Fibroblast of lung (primary cell): ENCODE measurements around the gene NR4A1. TPM values are rescaled to one million over a fixed set of nuclear protein-coding genes. Genes with fewer than 3 reads are reported as not detected.

Experiments
- DNase-seq, 2 donors: peaks; one replicate each; pipeline versions ENCODE4 v3.0.0 to v3.0.0-alpha.2; 2010; ENCODE audit warnings: low read depth in 2 of 2
- H2AFZ ChIP-seq: 2 replicates; pipeline ENCODE4 v1.5.1; 2012; ENCODE audit warnings: low read length, control low read depth, inconsistent platforms
- H3K27ac ChIP-seq: 2 replicates; pipeline ENCODE4 v1.5.1; 2011; ENCODE audit warnings: low read length, control low read depth; ENCODE audit not compliant: insufficient read depth
- H3K27me3 ChIP-seq: 2 replicates; pipeline ENCODE4 v1.5.1; 2011; ENCODE audit warnings: mild to moderate bottlenecking, low read length; ENCODE audit not compliant: control insufficient read depth, insufficient read depth
- H3K36me3 ChIP-seq: 2 replicates; pipeline ENCODE4 v1.5.1; 2011; ENCODE audit warnings: low read length; ENCODE audit not compliant: control insufficient read depth, insufficient read depth
- H3K4me1 ChIP-seq: 2 replicates; pipeline ENCODE4 v1.5.1; 2011; ENCODE audit warnings: low read length; ENCODE audit not compliant: control insufficient read depth, insufficient read depth; ENCODE audit errors: extremely low read depth
- H3K4me2 ChIP-seq: 2 replicates; pipeline ENCODE4 v1.5.1; 2011; ENCODE audit warnings: low read length, control low read depth; ENCODE audit not compliant: insufficient read depth; ENCODE audit errors: extremely low read depth
- H3K4me3 ChIP-seq, 4 experiments: fragments of 200-600 bp in 1 of 4; sonication (generic) in 1 of 4; replicated peaks in 1 of 4; 2 replicates each; pipeline ENCODE4 v1.5.1; 2011 to 2016; ENCODE audit warnings: low read length in 4 of 4, low read depth in 3 of 4, mild to moderate bottlenecking in 3 of 4, control low read depth in 2 of 4, inconsistent platforms in 1 of 4, mixed read lengths in 1 of 4; ENCODE audit not compliant: insufficient read depth in 1 of 4; ENCODE audit errors: control extremely low read depth in 1 of 4
- H3K79me2 ChIP-seq: 2 replicates; pipeline ENCODE4 v1.5.1; 2012; ENCODE audit warnings: mild to moderate bottlenecking, low read length, inconsistent platforms; ENCODE audit not compliant: control insufficient read depth, insufficient read depth
- H3K9ac ChIP-seq: 2 replicates; pipeline ENCODE4 v1.5.1; 2011; ENCODE audit warnings: mild to moderate bottlenecking, low read length, control low read depth; ENCODE audit not compliant: insufficient read depth
- H3K9me3 ChIP-seq: 2 replicates; pipeline ENCODE4 v1.5.1; 2012; ENCODE audit warnings: low read depth, low read length; ENCODE audit not compliant: control insufficient read depth, insufficient read depth
- H4K20me1 ChIP-seq: 2 replicates; pipeline ENCODE4 v1.5.1; 2011; ENCODE audit warnings: low read length; ENCODE audit not compliant: control insufficient read depth, insufficient read depth; ENCODE audit errors: extremely low read depth
- EZH2 ChIP-seq: IDR thresholded peaks from 2 replicates; pipeline ENCODE4 v1.5.1; 2012; ENCODE audit warnings: low read length, control low read depth, mild to moderate bottlenecking; ENCODE audit errors: missing control alignments
- polyA plus RNA-seq, 2 donors: library from polyadenylated mRNA; depleted of rRNA in 1 of 2; stranded (reverse) in 1 of 2; unstranded in 1 of 2; fragments of >200 nt; gene quantifications; 2 replicates each; pipeline ENCODE4 v1.2.1, GENCODE V29; 2011 to 2012; ENCODE audit warnings: missing spikeins in 1 of 2
- total RNA-seq: library from RNA; depleted of rRNA; stranded (reverse); fragments of >200 nt; gene quantifications from 2 replicates; pipeline ENCODE4 v1.2.1, GENCODE V29; 2014
- TF ChIP-seq, protein P1 (sequence below), 2 donors: IDR thresholded peaks in 1 of 2; conservative IDR thresholded peaks in 1 of 2; 1 replicate in 1 of 2; 2 replicates in 1 of 2; pipeline ENCODE4 v1.5.1; 2011 to 2012; ENCODE audit warnings: low read length in 2 of 2, control low read depth in 1 of 2, inconsistent platforms in 1 of 2, low read depth in 1 of 2, mild to moderate bottlenecking in 1 of 2

NR4A1 gene
- total and polyA plus RNA-seq, 2 donors (not counting 1 experiment from before 2014, with no cell fraction given): 3.8 to 4.1 TPM

DNA sequence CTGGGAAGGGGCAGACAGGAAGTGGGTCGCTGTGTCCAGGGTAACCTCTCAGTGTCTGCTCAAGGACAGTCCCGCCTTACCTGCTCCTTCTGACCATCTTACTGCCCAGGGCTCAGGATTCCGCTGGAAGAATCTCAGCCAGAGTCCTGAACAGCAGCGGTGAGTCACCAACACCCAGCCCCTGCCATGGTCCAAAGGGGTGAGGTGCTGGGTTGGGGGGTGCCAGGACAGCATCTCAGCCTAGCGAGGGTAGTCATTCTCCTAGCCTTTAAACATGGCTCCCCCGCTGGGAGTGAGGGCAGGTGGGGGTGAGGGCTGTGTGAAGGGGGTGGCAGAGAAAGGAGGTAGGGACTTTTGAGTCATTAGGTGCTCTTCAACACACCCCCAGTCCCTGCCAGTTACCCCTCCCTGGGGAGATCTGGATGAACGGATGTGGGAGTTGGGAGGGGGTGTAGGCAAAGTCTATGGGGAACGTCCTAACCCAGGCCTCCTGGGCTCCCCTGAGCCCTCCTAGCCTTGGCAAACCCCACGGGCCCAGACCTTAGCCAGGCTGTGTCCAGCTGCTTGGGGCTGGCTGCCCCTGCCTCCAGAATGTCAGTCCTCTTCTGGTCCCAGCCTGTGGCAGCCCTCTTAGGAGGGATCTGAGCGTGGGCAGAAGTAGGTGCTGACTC, 42.0 kb upstream of the NR4A1 start:
- H2AFZ ChIP-seq: no peak overlapping the region
- no peak overlapping the region for H3K4me2 ChIP-seq
- no peaks in the 10 kb centered on the region for H3K9me3 ChIP-seq
- DNase-seq: no peak
- no peaks in the 10 kb centered on the region for H3K36me3 ChIP-seq
- peak overlapping the region in 1 of 4 experiments; percentile 80 for H3K4me3 ChIP-seq
- H4K20me1 ChIP-seq: no peaks in the 10 kb centered on the region
- H3K79me2 ChIP-seq: no peaks in the 10 kb centered on the region
- no peak overlapping the region for H3K9ac ChIP-seq
- peaks cover 7% of the 10 kb centered on the region for H3K4me1 ChIP-seq
- no peak overlapping the region for H3K27ac ChIP-seq
- H3K27me3 ChIP-seq: peaks cover 16% of the 10 kb centered on the region
- TF ChIP-seq, protein P1, sequence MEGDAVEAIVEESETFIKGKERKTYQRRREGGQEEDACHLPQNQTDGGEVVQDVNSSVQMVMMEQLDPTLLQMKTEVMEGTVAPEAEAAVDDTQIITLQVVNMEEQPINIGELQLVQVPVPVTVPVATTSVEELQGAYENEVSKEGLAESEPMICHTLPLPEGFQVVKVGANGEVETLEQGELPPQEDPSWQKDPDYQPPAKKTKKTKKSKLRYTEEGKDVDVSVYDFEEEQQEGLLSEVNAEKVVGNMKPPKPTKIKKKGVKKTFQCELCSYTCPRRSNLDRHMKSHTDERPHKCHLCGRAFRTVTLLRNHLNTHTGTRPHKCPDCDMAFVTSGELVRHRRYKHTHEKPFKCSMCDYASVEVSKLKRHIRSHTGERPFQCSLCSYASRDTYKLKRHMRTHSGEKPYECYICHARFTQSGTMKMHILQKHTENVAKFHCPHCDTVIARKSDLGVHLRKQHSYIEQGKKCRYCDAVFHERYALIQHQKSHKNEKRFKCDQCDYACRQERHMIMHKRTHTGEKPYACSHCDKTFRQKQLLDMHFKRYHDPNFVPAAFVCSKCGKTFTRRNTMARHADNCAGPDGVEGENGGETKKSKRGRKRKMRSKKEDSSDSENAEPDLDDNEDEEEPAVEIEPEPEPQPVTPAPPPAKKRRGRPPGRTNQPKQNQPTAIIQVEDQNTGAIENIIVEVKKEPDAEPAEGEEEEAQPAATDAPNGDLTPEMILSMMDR (conservative IDR thresholded peaks at IDR 0.05 in 1 of 2, IDR thresholded peaks at IDR 0.05 in 1 of 2; ENCODE audit: low read depth in 1 of 2, low read length in 2 of 2): no peak
- TF ChIP-seq EZH2: no peak

DNA sequence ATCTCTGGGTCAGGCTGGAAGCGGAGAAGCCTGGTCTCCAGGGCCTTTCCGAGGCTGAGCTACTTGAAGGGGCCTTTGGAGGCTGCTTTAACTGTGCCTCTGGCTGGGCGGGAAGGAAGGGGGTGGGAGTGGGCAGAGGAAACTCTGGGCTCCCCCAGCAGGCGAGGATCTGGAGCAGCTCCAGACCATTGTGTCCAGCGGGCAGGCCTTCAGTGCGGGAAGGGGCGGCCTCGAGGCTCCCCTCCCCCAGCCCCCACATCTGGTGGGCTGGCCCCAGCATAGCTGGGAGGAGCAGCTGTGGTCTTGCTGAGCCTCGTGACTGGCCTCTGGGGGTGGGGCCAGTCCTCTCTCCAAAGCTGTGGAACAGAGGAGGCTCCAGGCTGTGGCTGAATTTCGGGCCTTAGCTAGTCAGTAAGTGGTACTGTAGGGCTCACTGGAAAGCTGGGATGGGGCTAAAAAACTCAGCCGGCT, 41.1 kb upstream of the NR4A1 start:
- H4K20me1 ChIP-seq: no peaks in the 10 kb centered on the region
- TF ChIP-seq, protein P1 (conservative IDR thresholded peaks at IDR 0.05 in 1 of 2, IDR thresholded peaks at IDR 0.05 in 1 of 2; ENCODE audit: low read depth in 1 of 2, low read length in 2 of 2): no peak
- no peak for TF ChIP-seq EZH2
- H3K4me2 ChIP-seq: peak overlapping the region; percentile 57
- H3K36me3 ChIP-seq: no peaks in the 10 kb centered on the region
- peak overlapping the region; percentile 45 for H3K27ac ChIP-seq
- DNase-seq: peak; percentile 85 to 91
- peak overlapping the region; percentile 5 for H3K9ac ChIP-seq
- peak overlapping the region; percentile 74 for H2AFZ ChIP-seq
- H3K4me1 ChIP-seq: peaks cover 7% of the 10 kb centered on the region
- H3K9me3 ChIP-seq: no peaks in the 10 kb centered on the region
- peak overlapping the region in 3 of 4 experiments; percentile 6 to 80 (median 50) for H3K4me3 ChIP-seq
- H3K79me2 ChIP-seq: no peaks in the 10 kb centered on the region
- H3K27me3 ChIP-seq: peaks cover 16% of the 10 kb centered on the region

DNA sequence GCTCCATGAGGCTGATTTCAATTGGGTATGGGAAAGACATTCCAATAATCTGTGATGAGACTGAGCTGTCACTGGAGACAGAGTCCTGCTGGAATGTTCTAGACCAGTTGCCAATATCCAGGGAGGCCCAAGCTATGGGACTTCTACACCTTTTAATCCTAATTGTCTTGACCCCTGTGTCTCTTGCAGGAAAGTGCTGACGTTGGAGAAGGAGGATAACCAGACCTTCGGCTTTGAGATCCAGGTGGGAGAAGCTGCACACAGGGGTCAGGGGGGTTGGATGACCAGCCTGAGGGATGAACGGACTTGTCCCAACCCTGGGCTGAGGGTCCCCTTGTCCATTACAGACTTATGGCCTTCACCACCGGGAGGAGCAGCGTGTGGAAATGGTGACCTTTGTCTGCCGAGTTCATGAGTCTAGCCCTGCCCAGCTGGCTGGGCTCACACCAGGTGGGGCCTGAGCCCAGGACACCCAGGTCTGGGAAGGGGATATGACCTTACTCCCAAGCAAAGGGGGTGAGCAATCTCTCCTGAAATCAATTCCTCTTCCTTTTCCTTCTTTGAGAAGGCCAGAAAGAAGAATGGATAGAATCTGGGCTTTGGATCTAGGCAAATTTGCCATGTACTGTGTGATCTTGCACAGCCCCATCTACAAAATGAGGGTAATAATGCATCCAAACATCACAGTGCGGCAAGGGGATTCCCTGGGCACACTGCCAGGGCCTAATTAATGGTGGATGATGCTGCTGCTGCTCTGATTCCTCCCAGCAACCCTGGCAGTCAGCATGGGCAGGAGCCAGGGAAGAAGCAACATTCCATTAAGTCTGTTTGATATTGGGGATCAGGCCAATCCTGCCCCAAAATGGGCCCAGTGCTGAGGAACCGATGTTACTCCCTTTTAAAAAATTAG, 40.3 kb upstream of the NR4A1 start:
- DNase-seq: no peak
- H3K4me2 ChIP-seq: peak overlapping the region; percentile 57
- peaks cover 12% of the 10 kb centered on the region for H3K27me3 ChIP-seq
- no peaks in the 10 kb centered on the region for H3K36me3 ChIP-seq
- H3K4me1 ChIP-seq: peaks cover 7% of the 10 kb centered on the region
- H3K79me2 ChIP-seq: no peaks in the 10 kb centered on the region
- peak overlapping the region in 3 of 4 experiments; percentile 6 to 50 (median 39) for H3K4me3 ChIP-seq
- H3K9me3 ChIP-seq: no peaks in the 10 kb centered on the region
- peak overlapping the region; percentile 45 for H3K27ac ChIP-seq
- H2AFZ ChIP-seq: peak overlapping the region; percentile 51
- no peaks in the 10 kb centered on the region for H4K20me1 ChIP-seq
- TF ChIP-seq EZH2: no peak
- H3K9ac ChIP-seq: no peak overlapping the region
